Uterus (tissue), 2 donors: ENCODE measurements around the gene APOBEC3G.

Experiments used
- CTCF ChIP-seq, 4 experiments: fragments of 200-600 bp in 2 of 4; fragments of 450-650 bp in 2 of 4; sonication (generic) in 2 of 4; IDR thresholded peaks; one replicate each; pipeline ENCODE4 v1.5.1; 2016 to 2019; ENCODE audit warnings: antibody characterized with exemption in 4 of 4, mild to moderate bottlenecking in 2 of 4, moderate library complexity in 1 of 4
- POLR2A ChIP-seq, 2 donors: fragments of 450-650 bp; IDR thresholded peaks; one replicate each; pipeline ENCODE4 v1.6.1; 2016; ENCODE audit warnings: antibody characterized with exemption in 2 of 2, mild to moderate bottlenecking in 1 of 2, moderate library complexity in 1 of 2

GRCh38 chr22:39055658-39056057 is 21.4 kb upstream of the APOBEC3G start:
- no peak for TF ChIP-seq CTCF (IDR thresholded peaks at IDR 0.05)
- no peak for TF ChIP-seq POLR2A (IDR thresholded peaks at IDR 0.05)
